Measurements from ENCODE around the gene PHPT1.
"Not testable (repeated sequence)": the region's sequence is repeated elsewhere in the genome, so short reads cannot be mapped to it uniquely, and the experiment has no call there.

PHPT1 gene

DNA sequence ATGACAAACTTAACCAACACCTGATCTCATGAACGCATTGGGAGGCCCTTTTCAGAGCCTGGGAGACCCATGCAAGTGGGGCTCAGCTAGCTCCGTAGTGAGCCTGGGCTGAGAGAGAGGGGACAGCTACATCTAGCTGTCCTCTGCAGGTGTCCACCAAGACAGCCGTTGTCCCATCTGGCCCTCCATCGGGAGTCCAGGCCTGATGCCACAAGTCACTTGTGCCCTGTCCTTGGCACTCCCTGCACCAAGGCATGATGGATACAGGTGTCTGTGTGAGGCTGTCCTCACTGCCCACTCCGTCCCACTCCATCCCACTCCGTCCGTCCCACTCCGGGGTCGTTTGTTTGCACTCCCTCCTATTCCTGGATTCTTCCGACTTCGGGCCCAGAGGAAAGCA lies 19.4 kb downstream of the PHPT1 start:
- no peak for DNase-seq (ENCODE audit: low read depth)
- no peak overlapping the region for H3K4me3 ChIP-seq (ENCODE audit: low read depth, low read length)
- TF ChIP-seq, protein P1, sequence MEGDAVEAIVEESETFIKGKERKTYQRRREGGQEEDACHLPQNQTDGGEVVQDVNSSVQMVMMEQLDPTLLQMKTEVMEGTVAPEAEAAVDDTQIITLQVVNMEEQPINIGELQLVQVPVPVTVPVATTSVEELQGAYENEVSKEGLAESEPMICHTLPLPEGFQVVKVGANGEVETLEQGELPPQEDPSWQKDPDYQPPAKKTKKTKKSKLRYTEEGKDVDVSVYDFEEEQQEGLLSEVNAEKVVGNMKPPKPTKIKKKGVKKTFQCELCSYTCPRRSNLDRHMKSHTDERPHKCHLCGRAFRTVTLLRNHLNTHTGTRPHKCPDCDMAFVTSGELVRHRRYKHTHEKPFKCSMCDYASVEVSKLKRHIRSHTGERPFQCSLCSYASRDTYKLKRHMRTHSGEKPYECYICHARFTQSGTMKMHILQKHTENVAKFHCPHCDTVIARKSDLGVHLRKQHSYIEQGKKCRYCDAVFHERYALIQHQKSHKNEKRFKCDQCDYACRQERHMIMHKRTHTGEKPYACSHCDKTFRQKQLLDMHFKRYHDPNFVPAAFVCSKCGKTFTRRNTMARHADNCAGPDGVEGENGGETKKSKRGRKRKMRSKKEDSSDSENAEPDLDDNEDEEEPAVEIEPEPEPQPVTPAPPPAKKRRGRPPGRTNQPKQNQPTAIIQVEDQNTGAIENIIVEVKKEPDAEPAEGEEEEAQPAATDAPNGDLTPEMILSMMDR (IDR thresholded peaks at IDR 0.05; ENCODE audit: control insufficient read depth, extremely low read depth, insufficient read depth), result no peak

- not testable (repeated sequence) for DNase-seq (ENCODE audit: low read depth); H3K4me3 ChIP-seq (ENCODE audit: low read depth, low read length)
These were observed 20.4 kb downstream of the PHPT1 start for GRCh38 chr9:136869611-136870010.

DNA sequence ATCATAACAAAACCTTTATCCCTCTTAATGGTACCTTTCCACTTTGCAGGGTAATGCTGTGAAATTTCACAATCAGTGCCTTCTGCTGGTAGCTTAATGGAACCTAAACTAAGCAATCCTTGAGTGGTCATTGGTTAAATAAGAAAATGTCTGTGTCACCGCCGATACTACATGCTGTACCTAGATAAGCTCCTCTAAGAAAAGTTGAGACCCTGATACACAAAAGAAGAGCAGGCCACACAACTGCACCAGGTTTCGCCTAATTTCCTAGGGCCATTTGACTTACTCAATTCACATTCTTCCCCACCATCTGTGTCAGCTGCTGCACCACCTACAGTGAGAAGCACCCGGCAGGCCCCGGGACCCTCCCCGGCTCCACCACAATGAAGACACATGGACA lies 25.9 kb downstream of the PHPT1 start:
- TF ChIP-seq, protein P1 (IDR thresholded peaks at IDR 0.05; ENCODE audit: control insufficient read depth, extremely low read depth, insufficient read depth), result no peak
- no peak for DNase-seq (ENCODE audit: low read depth)
- H3K4me3 ChIP-seq (ENCODE audit: low read depth, low read length), result no peak overlapping the region

DNA sequence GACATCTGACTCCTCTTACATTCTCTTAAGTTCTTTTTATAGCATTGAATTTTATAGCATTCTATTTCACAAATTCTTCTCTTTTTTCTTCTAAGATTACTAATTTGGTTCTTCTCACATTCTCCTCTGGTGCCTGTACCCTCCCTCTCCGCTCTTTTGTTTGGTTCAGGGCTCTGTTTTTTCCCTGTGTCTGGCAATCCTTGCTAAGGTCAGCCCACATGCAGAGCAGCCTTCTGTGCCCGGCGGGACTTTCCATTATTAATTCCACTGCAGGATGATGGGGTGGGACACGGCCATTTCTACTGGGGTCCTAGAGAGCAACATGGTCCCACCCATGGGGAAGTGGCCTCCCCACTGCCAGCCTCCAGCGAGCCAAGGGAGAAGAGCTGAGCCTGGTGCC lies 27.3 kb downstream of the PHPT1 start:
- no peak for DNase-seq (ENCODE audit: low read depth)
- TF ChIP-seq, protein P1 (IDR thresholded peaks at IDR 0.05; ENCODE audit: control insufficient read depth, extremely low read depth, insufficient read depth), result no peak
- H3K4me3 ChIP-seq (ENCODE audit: low read depth, low read length), result no peak overlapping the region

DNA sequence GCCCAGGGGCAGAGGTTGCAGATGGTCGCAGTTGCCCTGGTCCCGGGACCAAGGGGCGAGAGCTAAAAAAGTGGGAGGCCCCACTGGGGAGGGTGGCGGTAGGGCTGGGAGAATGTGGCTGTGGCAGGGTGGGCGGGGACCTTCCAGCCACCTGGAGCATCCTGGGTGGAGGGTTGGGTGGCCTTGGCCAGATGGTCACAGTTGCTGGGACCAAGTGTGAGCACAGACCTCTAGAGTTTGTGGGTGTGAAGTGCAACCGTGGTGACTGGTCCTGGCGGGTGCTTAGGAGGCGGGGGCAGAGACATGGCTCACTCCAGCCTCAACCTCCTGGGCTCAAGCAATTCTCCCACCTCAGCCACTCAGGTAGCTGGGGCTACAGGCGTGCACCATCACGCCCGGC lies 31.4 kb downstream of the PHPT1 start:
- TF ChIP-seq, protein P1 (IDR thresholded peaks at IDR 0.05; ENCODE audit: control insufficient read depth, extremely low read depth, insufficient read depth), result no peak
- H3K4me3 ChIP-seq (ENCODE audit: low read depth, low read length), result no peak overlapping the region
- DNase-seq (ENCODE audit: low read depth), result no peak

DNA sequence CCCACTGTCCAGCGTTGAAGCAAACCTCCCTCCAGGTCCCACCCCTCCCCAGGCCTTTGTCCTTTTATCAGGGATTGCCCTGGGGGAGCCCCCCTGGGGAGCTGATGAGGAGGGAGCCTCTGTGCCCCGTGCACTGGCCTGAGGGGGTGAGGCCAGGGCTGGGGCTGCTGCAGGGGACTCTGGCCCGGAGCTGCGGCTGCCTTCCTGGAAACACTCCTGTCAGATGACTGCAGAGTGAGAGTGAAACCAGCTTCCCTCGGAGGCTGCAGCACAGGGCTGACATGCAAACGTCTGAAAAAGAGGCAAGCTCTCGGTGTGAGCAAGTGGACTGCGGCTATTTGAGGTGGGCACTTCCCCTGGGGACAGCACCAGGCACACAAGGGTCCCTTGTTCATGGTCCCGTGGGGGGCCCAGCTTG lies 32.5 kb downstream of the PHPT1 start:
- no peak overlapping the region for H3K4me3 ChIP-seq (ENCODE audit: low read depth, low read length)
- DNase-seq (ENCODE audit: low read depth), result no peak
- TF ChIP-seq, protein P1 (IDR thresholded peaks at IDR 0.05; ENCODE audit: control insufficient read depth, extremely low read depth, insufficient read depth), result no peak

GRCh38 chr9:136882109-136882946 lies 33.1 kb downstream of the PHPT1 start:
- H3K4me3 ChIP-seq (ENCODE audit: low read depth, low read length), result no peak overlapping the region
- TF ChIP-seq, protein P1 (IDR thresholded peaks at IDR 0.05; ENCODE audit: control insufficient read depth, extremely low read depth, insufficient read depth), result no peak

DNA sequence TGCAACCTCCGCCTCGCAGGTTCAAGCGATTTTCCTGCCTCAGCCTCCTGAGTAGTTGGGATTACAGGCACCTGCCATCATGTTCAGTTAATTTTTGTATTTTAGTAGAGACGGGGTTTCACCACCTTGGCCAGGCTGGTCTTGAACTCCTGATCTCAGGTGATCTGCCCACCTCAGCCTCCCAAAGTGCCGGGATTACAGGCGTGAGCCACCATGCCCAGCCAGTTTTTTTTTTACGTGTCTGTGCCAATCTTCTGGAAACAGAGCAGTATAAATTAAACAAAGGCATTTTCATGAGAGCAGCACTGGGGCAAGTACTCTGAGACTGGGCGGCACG lies 33.7 kb downstream of the PHPT1 start:
- H3K4me3 ChIP-seq (ENCODE audit: low read depth, low read length); DNase-seq (ENCODE audit: low read depth): not testable (repeated sequence)

More at GRCh38 chr9:136882109-136882946, 33.1 kb downstream of the PHPT1 start:
- no peak for DNase-seq (ENCODE audit: low read depth)

DNA sequence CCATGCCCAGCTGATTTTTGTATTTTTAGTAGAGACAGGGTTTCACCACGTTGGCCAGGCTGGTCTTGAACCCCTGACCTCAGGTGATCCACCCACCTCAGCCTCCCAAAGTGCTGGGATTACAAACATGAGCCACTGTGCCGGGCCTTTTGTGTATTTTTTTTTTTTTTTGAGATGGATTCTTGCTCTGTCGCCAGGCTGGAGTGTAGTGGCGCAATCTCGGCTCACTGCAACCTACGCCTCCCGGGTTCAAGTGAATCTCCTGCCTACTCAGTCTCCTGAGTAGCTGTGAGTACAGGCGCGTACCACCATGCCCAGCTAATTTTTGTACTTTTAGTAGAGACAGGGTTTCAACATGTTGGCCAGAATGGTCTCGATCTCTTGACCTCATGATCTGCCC lies 34.5 kb downstream of the PHPT1 start:
- not testable (repeated sequence) for H3K4me3 ChIP-seq (ENCODE audit: low read depth, low read length); DNase-seq (ENCODE audit: low read depth)

Data from LNCaP clone FGC (cell line).